Natural killer cell (primary cell): ENCODE measurements around the gene LRSAM1. TPM values are rescaled to one million over a fixed set of nuclear protein-coding genes. Genes with fewer than 3 reads are reported as not detected.

Source experiments
- ATAC-seq, 3 donors: fragments of 150-1000 bp in 2 of 3; fragments of 200-7000 bp in 1 of 3; cut with Tn5 transposase; 1 replicate in 1 of 3; 2 replicates in 2 of 3; pipeline ENCODE4 v1.10.0; 2021; ENCODE audit warnings: mild to moderate bottlenecking in 2 of 3, moderate library complexity in 2 of 3
- DNase-seq, 2 donors: peaks; one replicate each; pipeline versions ENCODE4 v3.0.0 to v3.0.0-alpha.2; 2013 to 2021; ENCODE audit warnings: mixed read lengths in 1 of 2
- H3K27ac ChIP-seq: one replicate; pipeline ENCODE4 v1.5.1; 2013; ENCODE audit warnings: mild to moderate bottlenecking, low read length
- H3K27me3 ChIP-seq: one replicate; pipeline ENCODE4 v1.6.1; 2013; ENCODE audit warnings: low read length; ENCODE audit not compliant: control insufficient read depth, insufficient read depth
- H3K36me3 ChIP-seq: one replicate; pipeline ENCODE4 v1.6.1; 2013; ENCODE audit warnings: low read length; ENCODE audit not compliant: control insufficient read depth, insufficient read depth
- H3K4me1 ChIP-seq: one replicate; pipeline ENCODE4 v1.6.1; 2013; ENCODE audit warnings: low read length; ENCODE audit not compliant: control insufficient read depth, insufficient read depth
- H3K4me3 ChIP-seq: one replicate; pipeline ENCODE4 v1.5.1; 2013; ENCODE audit warnings: low read length
- H3K9me3 ChIP-seq: one replicate; pipeline ENCODE4 v1.6.1; 2013; ENCODE audit warnings: low read length; ENCODE audit not compliant: control insufficient read depth, insufficient read depth
- H3K27ac Mint-ChIP-seq, 2 donors: one replicate each; pipeline ENCODE4 v1.8.0; 2022; ENCODE audit warnings: mild to moderate bottlenecking in 2 of 2, mixed read lengths in 2 of 2, moderate library complexity in 1 of 2
- H3K27me3 Mint-ChIP-seq, 2 donors: one replicate each; pipeline ENCODE4 v1.8.0; 2022; ENCODE audit warnings: low read depth in 2 of 2, mixed read lengths in 2 of 2
- H3K36me3 Mint-ChIP-seq: one replicate; pipeline ENCODE4 v1.8.0; 2022; ENCODE audit warnings: mixed read lengths
- H3K4me1 Mint-ChIP-seq, 2 donors: one replicate each; pipeline ENCODE4 v1.8.0; 2022; ENCODE audit warnings: mixed read lengths in 2 of 2
- H3K4me3 Mint-ChIP-seq: one replicate; pipeline ENCODE4 v1.8.0; 2022; ENCODE audit warnings: mild to moderate bottlenecking, moderate library complexity, mixed read lengths
- H3K9me3 Mint-ChIP-seq, 2 donors: one replicate each; pipeline ENCODE4 v1.8.0; 2022; ENCODE audit warnings: mixed read lengths in 2 of 2
- CTCF ChIP-seq: fragments of 200-600 bp; IDR thresholded peaks from one replicate; pipeline ENCODE4 v1.8.0; 2022; ENCODE audit warnings: antibody characterized with exemption
- WGBS: methylation state at CpG from one replicate; pipeline ENCODE4 v1.1.7; 2013; ENCODE audit warnings: missing lambda C conversion rate; ENCODE audit not compliant: insufficient coverage; 5-methylcytosine and 5-hydroxymethylcytosine counted together
- intact Hi-C: fragments of 100-400 bp; cut with micrococcal nuclease; formaldehyde crosslinking; loops from one replicate; pipeline ENCODE4 v1.14.2; 2022
- total RNA-seq, 4 donors: library from RNA; stranded (reverse); fragments of 120-200 nt in 1 of 4; gene quantifications; one replicate each; pipeline versions ENCODE4 v1.2.3 to v1.2.4, GENCODE V29; 2013 to 2022

The LRSAM1 gene
- total RNA-seq, 3 donors from 2014 or later (not counting 1 experiment from before 2014, with no cell fraction given), result 17.4 to 24.6 (median 20.7) TPM

GRCh38 chr9:127491516-127491915 lies 40.2 kb downstream of the LRSAM1 start:
- peaks cover 7% of the 10 kb centered on the region for H3K36me3 Mint-ChIP-seq

GRCh38 chr9:127492616-127493015 lies 41.3 kb downstream of the LRSAM1 start:
- Histone ChIP-seq H3K4me1 (no peaks in the 10 kb centered on the region), H3K4me3 (no peak overlapping the region), H3K36me3 (peaks cover 28% of the 10 kb centered on the region), H3K27ac (no peak overlapping the region), H3K9me3 (no peaks in the 10 kb centered on the region), H3K27me3 (no peaks in the 10 kb centered on the region)
- Mint-ChIP-seq H3K27me3 (no peaks in the 10 kb centered on the region), H3K4me3 (no peak overlapping the region), H3K9me3 (no peaks in the 10 kb centered on the region), H3K36me3 (peaks cover 7% of the 10 kb centered on the region), H3K27ac (no peak overlapping the region), H3K4me1 (peaks cover 0 to 4% of the 10 kb centered on the region in 2 donors)
- intact Hi-C loops, result no loop called here
- 98% methylated on average over 14 of the region's 14 CpGs for WGBS
- DNase-seq, result no peak
- TF ChIP-seq CTCF, result no peak
- ATAC-seq, result no peak

More at GRCh38 chr9:127491516-127491915, 40.2 kb downstream of the LRSAM1 start:
- no peaks in the 10 kb centered on the region for H3K27me3 ChIP-seq
- Mint-ChIP-seq H3K4me3 (no peak overlapping the region), H3K27me3 (no peaks in the 10 kb centered on the region), H3K27ac (no peak overlapping the region), H3K9me3 (no peaks in the 10 kb centered on the region), H3K4me1 (peaks cover 0 to 4% of the 10 kb centered on the region in 2 donors)
- peaks cover 26% of the 10 kb centered on the region for H3K36me3 ChIP-seq
- no peak overlapping the region for H3K4me3 ChIP-seq
- WGBS, result 96% methylated on average over 10 of the region's 10 CpGs
- no peak overlapping the region for H3K27ac ChIP-seq
- H3K9me3 ChIP-seq, result no peaks in the 10 kb centered on the region
- ATAC-seq, result no peak
- no peaks in the 10 kb centered on the region for H3K4me1 ChIP-seq
- intact Hi-C loops, result no loop called here
- TF ChIP-seq CTCF, result no peak
- no peak for DNase-seq

- ATAC-seq (no peak), DNase-seq (no peak)
- Histone ChIP-seq H3K27me3 (no peaks in the 10 kb centered on the region), H3K9me3 (no peaks in the 10 kb centered on the region), H3K27ac (no peak overlapping the region), H3K4me3 (no peak overlapping the region), H3K4me1 (no peaks in the 10 kb centered on the region), H3K36me3 (peaks cover 29% of the 10 kb centered on the region)
- Mint-ChIP-seq H3K4me1 (peaks cover 0 to 4% of the 10 kb centered on the region in 2 donors), H3K27ac (no peak overlapping the region), H3K36me3 (peaks cover 7% of the 10 kb centered on the region), H3K9me3 (no peaks in the 10 kb centered on the region), H3K4me3 (no peak overlapping the region), H3K27me3 (no peaks in the 10 kb centered on the region)
- intact Hi-C loops, result no loop called here
- whole genome bisulfite sequencing, result 95% methylated on average over 22 of the region's 22 CpGs
- no peak for TF ChIP-seq CTCF
Measured at GRCh38 chr9:127493592-127494303, 42.4 kb downstream of the LRSAM1 start.

- H3K36me3 ChIP-seq, result peaks cover 29% of the 10 kb centered on the region
- no peak overlapping the region for H3K4me3 ChIP-seq
- Mint-ChIP-seq H3K4me1 (peaks cover 0 to 4% of the 10 kb centered on the region in 2 donors), H3K36me3 (peaks cover 7% of the 10 kb centered on the region), H3K27me3 (no peaks in the 10 kb centered on the region), H3K4me3 (no peak overlapping the region), H3K27ac (no peak overlapping the region), H3K9me3 (no peaks in the 10 kb centered on the region)
- H3K27ac ChIP-seq, result no peak overlapping the region
- WGBS, result 97% methylated on average over 9 of the region's 9 CpGs
- H3K4me1 ChIP-seq, result no peaks in the 10 kb centered on the region
- DNase-seq (no peak), ATAC-seq (no peak)
- H3K9me3 ChIP-seq, result no peaks in the 10 kb centered on the region
- TF ChIP-seq CTCF, result no peak
- no peaks in the 10 kb centered on the region for H3K27me3 ChIP-seq
- intact Hi-C loops, result no loop called here
Measured at GRCh38 chr9:127494304-127494702, 43.0 kb downstream of the LRSAM1 start.
